Caco-2 (cell line): Measurements from ENCODE around the gene RRP1B. TPM values are rescaled to one million over a fixed set of nuclear protein-coding genes. Genes with fewer than 3 reads are reported as not detected.

Source experiments
- BruUV-seq: library from RNA; stranded (reverse); fragments of 400-500 nt; replicated peaks from 2 replicates; lab custom pipeline; 2021; lab: Mats Ljungman, UMichigan
- CTCF ChIA-PET: fragments of 300-600 bp; sonication (Branson Sonifier 250); formaldehyde crosslinking; loops from one replicate; lab custom pipeline; 2022; ENCODE audit warnings: antibody characterized with exemption; lab: Charles Lee
- POLR2A ChIA-PET: fragments of 300-600 bp; sonication (Branson Sonifier 250); formaldehyde crosslinking; loops from one replicate; lab custom pipeline; 2022; ENCODE audit warnings: antibody characterized with exemption; lab: Charles Lee
- DNase-seq, 2 experiments: peaks; one replicate each; pipeline versions ENCODE4 v3.0.0 to v3.0.0-alpha.2; 2020 to 2022
- H3K27me3 ChIP-seq: replicated peaks from 2 replicates; pipeline ENCODE4 v1.6.0; 2011; ENCODE audit warnings: low read length; ENCODE audit not compliant: control insufficient read depth, insufficient read depth
- H3K36me3 ChIP-seq: 2 replicates; pipeline ENCODE4 v1.5.1; 2011; ENCODE audit warnings: low read length; ENCODE audit not compliant: control insufficient read depth, insufficient read depth
- H3K4me1 ChIP-seq: fragments of 250-450 bp; sonication (Bioruptor Pico); 2 replicates; pipeline ENCODE4 v1.5.1; 2020; ENCODE audit warnings: mild to moderate bottlenecking
- H3K4me3 ChIP-seq: 2 replicates; pipeline ENCODE4 v1.5.1; 2011; ENCODE audit warnings: low read depth, mild to moderate bottlenecking, control low read depth, low read length
- H3K9me3 ChIP-seq: fragments of 250-450 bp; sonication (Bioruptor Pico); 2 replicates; pipeline ENCODE4 v1.5.1; 2020; ENCODE audit warnings: mild to moderate bottlenecking, moderate library complexity
- H3K27ac Mint-ChIP-seq: one replicate; pipeline ENCODE4 v1.8.0; 2022; ENCODE audit warnings: mixed read lengths; ENCODE audit not compliant: unreplicated experiment
- H3K27me3 Mint-ChIP-seq: one replicate; pipeline ENCODE4 v1.8.0; 2022; ENCODE audit warnings: mixed read lengths; ENCODE audit not compliant: insufficient read depth, unreplicated experiment
- H3K36me3 Mint-ChIP-seq: one replicate; pipeline ENCODE4 v1.8.0; 2022; ENCODE audit warnings: mild to moderate bottlenecking, mixed read lengths; ENCODE audit not compliant: insufficient read depth, unreplicated experiment
- H3K4me1 Mint-ChIP-seq: one replicate; pipeline ENCODE4 v1.8.0; 2022; ENCODE audit warnings: low read depth, mixed read lengths; ENCODE audit not compliant: unreplicated experiment
- H3K4me3 Mint-ChIP-seq: one replicate; pipeline ENCODE4 v1.8.0; 2022; ENCODE audit warnings: mild to moderate bottlenecking, moderate library complexity, mixed read lengths; ENCODE audit not compliant: unreplicated experiment
- H3K9me3 Mint-ChIP-seq: one replicate; pipeline ENCODE4 v1.8.0; 2022; ENCODE audit warnings: mixed read lengths; ENCODE audit not compliant: unreplicated experiment
- CTCF ChIP-seq, 2 experiments: fragments of 200-600 bp in 1 of 2; IDR thresholded peaks; 1 replicate in 1 of 2; 2 replicates in 1 of 2; pipeline versions ENCODE4 v1.5.1 to v1.8.0; 2011 to 2022; ENCODE audit warnings: antibody characterized with exemption in 1 of 2, control low read depth in 1 of 2, inconsistent platforms in 1 of 2, low read depth in 1 of 2, low read length in 1 of 2, mild to moderate bottlenecking in 1 of 2, moderate library complexity in 1 of 2; ENCODE audit not compliant: insufficient read depth in 1 of 2, severe bottlenecking in 1 of 2, unreplicated experiment in 1 of 2
- intact Hi-C: fragments of 100-400 bp; cut with micrococcal nuclease; formaldehyde crosslinking; loops from one replicate; pipeline ENCODE4 v1.10.0; 2022; ENCODE audit not compliant: unreplicated experiment
- total RNA-seq: library from RNA; stranded (reverse); gene quantifications from 2 replicates; pipeline ENCODE4 v1.2.3, GENCODE V29; 2022

The RRP1B gene
- total RNA-seq, 1 experiment from 2014 or later, result 49.5 TPM

GRCh38 chr21:43687566-43688399, 28.4 kb downstream of the RRP1B start:
- H3K27me3 Mint-ChIP-seq, result no peaks in the 10 kb centered on the region
- no peak for TF ChIP-seq CTCF (IDR thresholded peaks at IDR 0.05; ENCODE audit: insufficient read depth in 1 of 2, low read depth in 1 of 2, low read length in 1 of 2, severe bottlenecking in 1 of 2, unreplicated experiment in 1 of 2)
- H3K4me3 Mint-ChIP-seq, result no peak overlapping the region
- H3K27me3 ChIP-seq, result no peaks in the 10 kb centered on the region
- CTCF ChIA-PET, result no interaction called here
- intact Hi-C loops, result no loop called here
- no peaks in the 10 kb centered on the region for H3K4me1 Mint-ChIP-seq
- H3K4me1 ChIP-seq, result no peaks in the 10 kb centered on the region
- BruUV-seq, result TSS peak; percentile 84
- no peaks in the 10 kb centered on the region for H3K9me3 ChIP-seq
- no peak overlapping the region for H3K4me3 ChIP-seq
- no peaks in the 10 kb centered on the region for H3K9me3 Mint-ChIP-seq
- no peak overlapping the region for H3K27ac Mint-ChIP-seq
- H3K36me3 ChIP-seq, result peaks cover 2% of the 10 kb centered on the region
- peaks cover 88% of the 10 kb centered on the region for H3K36me3 Mint-ChIP-seq
- POLR2A ChIA-PET, result no interaction called here
- DNase-seq, result no peak

DNA sequence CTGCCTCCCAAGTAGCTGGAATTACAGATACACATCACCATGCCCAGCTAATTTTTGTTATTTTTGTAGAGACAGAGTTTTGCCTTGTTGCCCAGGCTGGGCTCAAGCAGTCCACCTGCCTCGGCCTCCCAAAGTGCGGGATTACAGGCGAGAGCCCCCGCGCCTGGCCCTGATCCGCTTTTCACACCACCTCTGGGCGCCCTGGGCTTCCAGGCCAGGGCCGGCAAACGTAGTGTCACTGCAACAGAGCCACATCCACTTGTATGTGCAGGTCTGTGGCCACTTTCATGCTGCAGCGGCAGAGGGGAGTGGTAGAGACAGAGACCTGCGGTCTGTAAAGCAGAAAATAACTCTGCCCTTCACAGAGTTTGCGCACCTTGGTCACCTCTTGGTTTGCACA, 29.5 kb downstream of the RRP1B start:
- TF ChIP-seq CTCF (IDR thresholded peaks at IDR 0.05; ENCODE audit: insufficient read depth in 1 of 2, low read depth in 1 of 2, low read length in 1 of 2, severe bottlenecking in 1 of 2, unreplicated experiment in 1 of 2), result no peak
- ChIA-PET POLR2A (no interaction called here), CTCF (interaction anchor here (0.6 kb wide), 1 partner anchor 47 kb away, joined by 3 read pairs; no protein-coding TSS in a partner anchor)
- Histone ChIP-seq H3K27me3 (no peaks in the 10 kb centered on the region), H3K36me3 (peaks cover 2% of the 10 kb centered on the region), H3K4me3 (no peak overlapping the region), H3K4me1 (no peaks in the 10 kb centered on the region), H3K9me3 (no peaks in the 10 kb centered on the region)
- H3K9me3 Mint-ChIP-seq, result no peaks in the 10 kb centered on the region
- no peaks in the 10 kb centered on the region for H3K4me1 Mint-ChIP-seq
- DNase-seq, result no peak
- H3K4me3 Mint-ChIP-seq, result no peak overlapping the region
- intact Hi-C loops, result no loop called here
- H3K27ac Mint-ChIP-seq, result no peak overlapping the region
- no TSS peak for BruUV-seq
- no peaks in the 10 kb centered on the region for H3K27me3 Mint-ChIP-seq
- H3K36me3 Mint-ChIP-seq, result peaks cover 87% of the 10 kb centered on the region

GRCh38 chr21:43689556-43690337, 30.4 kb downstream of the RRP1B start:
- no peak overlapping the region for H3K4me3 Mint-ChIP-seq
- no peaks in the 10 kb centered on the region for H3K4me1 ChIP-seq
- CTCF ChIA-PET, result interaction anchor here (0.6 kb wide), 1 partner anchor 46 kb away, joined by 3 read pairs; no protein-coding TSS in a partner anchor
- H3K27me3 ChIP-seq, result no peaks in the 10 kb centered on the region
- H3K9me3 Mint-ChIP-seq, result no peaks in the 10 kb centered on the region
- no TSS peak for BruUV-seq
- intact Hi-C loops, result no loop called here
- H3K27ac Mint-ChIP-seq, result no peak overlapping the region
- H3K9me3 ChIP-seq, result no peaks in the 10 kb centered on the region
- POLR2A ChIA-PET, result no interaction called here
- no peaks in the 10 kb centered on the region for H3K27me3 Mint-ChIP-seq
- peaks cover 87% of the 10 kb centered on the region for H3K36me3 Mint-ChIP-seq
- no peak for DNase-seq
- no peak overlapping the region for H3K4me3 ChIP-seq
- H3K36me3 ChIP-seq, result peaks cover 2% of the 10 kb centered on the region
- no peak for TF ChIP-seq CTCF (IDR thresholded peaks at IDR 0.05; ENCODE audit: insufficient read depth in 1 of 2, low read depth in 1 of 2, low read length in 1 of 2, severe bottlenecking in 1 of 2, unreplicated experiment in 1 of 2)
- no peaks in the 10 kb centered on the region for H3K4me1 Mint-ChIP-seq
